ENCODE data around the gene SLC25A25. TPM values are rescaled to one million over a fixed set of nuclear protein-coding genes. Genes with fewer than 3 reads are reported as not detected.
A peak's percentile ranks its signal among the peaks of the same experiment; 100 is the strongest.

The SLC25A25 gene
- polyA plus RNA-seq, 1 donor, result 19.4 TPM

DNA sequence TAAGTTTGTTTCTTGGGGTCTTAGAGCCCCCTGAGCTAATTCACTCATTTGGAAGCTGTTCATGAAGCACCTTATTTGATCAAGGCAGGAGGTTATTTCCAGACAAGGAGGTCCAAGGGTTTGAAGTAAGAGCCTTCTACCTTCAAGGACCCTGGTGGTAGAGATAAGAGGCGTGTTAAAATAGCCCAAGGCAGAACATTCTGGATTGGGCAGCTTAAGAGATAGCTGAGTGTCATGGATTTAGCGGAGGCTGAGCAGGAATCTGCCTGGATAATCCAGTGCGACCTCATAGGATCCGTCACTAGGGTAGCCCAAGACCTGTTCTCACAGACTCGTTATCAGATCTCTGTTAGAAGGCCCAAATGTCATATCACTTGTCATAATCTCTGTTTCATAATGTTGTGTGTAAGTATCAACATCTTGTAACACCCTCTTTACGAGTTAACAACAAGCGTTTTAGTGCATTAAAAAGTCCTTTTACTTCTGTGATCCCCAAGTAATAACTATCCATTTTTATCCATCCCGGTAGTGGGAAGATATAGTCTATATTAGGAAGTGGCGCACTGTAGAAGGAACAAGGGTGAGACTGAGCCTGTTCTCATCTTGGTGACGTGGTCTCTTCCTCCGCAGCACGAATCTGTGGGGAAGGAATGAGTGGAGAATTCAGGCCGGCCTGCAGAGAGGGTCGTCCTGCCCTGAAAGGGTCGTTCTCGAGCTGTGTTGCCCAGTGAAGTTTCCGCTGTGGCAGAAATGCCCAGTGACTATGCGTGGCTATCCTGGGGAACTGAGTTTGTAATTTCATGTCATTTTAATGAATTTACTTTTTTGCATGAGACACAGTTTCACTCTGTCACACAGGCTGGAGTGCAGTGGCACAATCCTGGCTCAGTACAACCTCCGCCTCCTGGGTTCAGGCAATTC, 28.8 kb downstream of the SLC25A25 start:
- no peaks in the 10 kb centered on the region for H3K9me3 ChIP-seq (ENCODE audit: control insufficient read depth, low read depth, low read length)
- H3K4me3 ChIP-seq (ENCODE audit: low read length), result no peak overlapping the region
- H3K27me3 ChIP-seq (ENCODE audit: control insufficient read depth, insufficient read depth, low read length), result no peaks in the 10 kb centered on the region
- peaks cover 37% of the 10 kb centered on the region for H3K4me1 ChIP-seq (ENCODE audit: control insufficient read depth, insufficient read depth, low read length)
- peaks cover 10% of the 10 kb centered on the region for H3K36me3 ChIP-seq (ENCODE audit: control insufficient read depth, insufficient read depth, low read length)
- DNase-seq, result no peak
- no CpG with 5 or more reads among the region's 19 CpGs for WGBS (ENCODE audit: insufficient coverage, low lambda C conversion rate)
- peak overlapping the region; percentile 97 for H3K27ac ChIP-seq (ENCODE audit: low read length)

GRCh38 chr9:128097543-128098296, 29.7 kb downstream of the SLC25A25 start:
- H3K9me3 ChIP-seq (ENCODE audit: control insufficient read depth, low read depth, low read length), result no peaks in the 10 kb centered on the region
- peaks cover 38% of the 10 kb centered on the region for H3K4me1 ChIP-seq (ENCODE audit: control insufficient read depth, insufficient read depth, low read length)
- no peaks in the 10 kb centered on the region for H3K27me3 ChIP-seq (ENCODE audit: control insufficient read depth, insufficient read depth, low read length)
- peak overlapping the region; percentile 97 for H3K27ac ChIP-seq (ENCODE audit: low read length)
- no peak overlapping the region for H3K4me3 ChIP-seq (ENCODE audit: low read length)
- WGBS (ENCODE audit: insufficient coverage, low lambda C conversion rate), result no CpG with 5 or more reads among the region's 13 CpGs
- no peak for DNase-seq
- peaks cover 19% of the 10 kb centered on the region for H3K36me3 ChIP-seq (ENCODE audit: control insufficient read depth, insufficient read depth, low read length)

- no peaks in the 10 kb centered on the region for H3K27me3 ChIP-seq (ENCODE audit: control insufficient read depth, insufficient read depth, low read length)
- no CpG with 5 or more reads among the region's 32 CpGs for WGBS (ENCODE audit: insufficient coverage, low lambda C conversion rate)
- H3K4me3 ChIP-seq (ENCODE audit: low read length), result peak overlapping the region; percentile 61
- peak; percentile 97 to 98 for DNase-seq
- H3K4me1 ChIP-seq (ENCODE audit: control insufficient read depth, insufficient read depth, low read length), result peaks cover 45% of the 10 kb centered on the region
- peaks cover 27% of the 10 kb centered on the region for H3K36me3 ChIP-seq (ENCODE audit: control insufficient read depth, insufficient read depth, low read length)
- peak overlapping the region; percentile 97 for H3K27ac ChIP-seq (ENCODE audit: low read length)
- H3K9me3 ChIP-seq (ENCODE audit: control insufficient read depth, low read depth, low read length), result no peaks in the 10 kb centered on the region
These were observed 30.5 kb downstream of the SLC25A25 start for GRCh38 chr9:128098297-128099230.

- Histone ChIP-seq H3K27me3 (ENCODE audit: control insufficient read depth, insufficient read depth, low read length) (no peaks in the 10 kb centered on the region), H3K27ac (ENCODE audit: low read length) (peak overlapping the region; percentile 97), H3K4me1 (ENCODE audit: control insufficient read depth, insufficient read depth, low read length) (peaks cover 53% of the 10 kb centered on the region), H3K9me3 (ENCODE audit: control insufficient read depth, low read depth, low read length) (no peaks in the 10 kb centered on the region), H3K4me3 (ENCODE audit: low read length) (peak overlapping the region; percentile 61), H3K36me3 (ENCODE audit: control insufficient read depth, insufficient read depth, low read length) (peaks cover 34% of the 10 kb centered on the region)
- peak; percentile 85 to 87 for DNase-seq
- no CpG with 5 or more reads among the region's 16 CpGs for WGBS (ENCODE audit: insufficient coverage, low lambda C conversion rate)
These were observed 31.3 kb downstream of the SLC25A25 start for GRCh38 chr9:128099231-128099931.

DNA sequence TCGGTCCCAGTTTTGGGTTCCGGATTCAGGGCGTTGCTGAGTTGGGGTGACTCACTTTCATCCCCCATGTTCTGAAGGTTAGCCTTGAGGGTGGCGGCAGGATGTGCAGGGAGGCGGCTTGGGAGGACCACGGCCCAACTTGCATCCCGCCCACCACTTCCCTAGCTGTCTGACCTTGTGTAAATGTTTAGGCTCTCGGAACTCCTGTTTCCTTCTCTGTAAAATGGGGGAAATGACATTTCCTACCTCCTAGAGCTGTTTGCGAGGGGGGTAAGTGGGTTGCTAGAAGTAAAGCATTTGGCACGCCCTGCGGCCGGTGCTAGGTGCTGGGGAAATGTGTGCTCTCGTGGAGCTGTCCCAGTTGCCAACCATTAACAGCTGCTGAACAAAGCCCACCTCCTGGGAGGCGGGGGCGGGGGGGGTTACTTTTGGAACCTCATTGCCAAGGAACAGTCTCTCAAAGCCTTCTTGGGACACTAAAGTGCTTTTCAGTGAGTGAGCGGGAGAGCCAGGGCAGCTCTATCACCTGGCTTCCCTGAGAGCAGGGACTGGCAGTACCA, 32.0 kb downstream of the SLC25A25 start:
- Histone ChIP-seq H3K4me1 (ENCODE audit: control insufficient read depth, insufficient read depth, low read length) (peaks cover 58% of the 10 kb centered on the region), H3K4me3 (ENCODE audit: low read length) (peak overlapping the region; percentile 61), H3K36me3 (ENCODE audit: control insufficient read depth, insufficient read depth, low read length) (peaks cover 34% of the 10 kb centered on the region), H3K27ac (ENCODE audit: low read length) (peak overlapping the region; percentile 97), H3K9me3 (ENCODE audit: control insufficient read depth, low read depth, low read length) (no peaks in the 10 kb centered on the region), H3K27me3 (ENCODE audit: control insufficient read depth, insufficient read depth, low read length) (no peaks in the 10 kb centered on the region)
- no CpG with 5 or more reads among the region's 16 CpGs for WGBS (ENCODE audit: insufficient coverage, low lambda C conversion rate)
- DNase-seq, result no peak

- H3K27ac ChIP-seq (ENCODE audit: low read length), result peak overlapping the region; percentile 97
- no peak for DNase-seq
- H3K27me3 ChIP-seq (ENCODE audit: control insufficient read depth, insufficient read depth, low read length), result no peaks in the 10 kb centered on the region
- H3K36me3 ChIP-seq (ENCODE audit: control insufficient read depth, insufficient read depth, low read length), result peaks cover 37% of the 10 kb centered on the region
- H3K4me1 ChIP-seq (ENCODE audit: control insufficient read depth, insufficient read depth, low read length), result peaks cover 62% of the 10 kb centered on the region
- no peaks in the 10 kb centered on the region for H3K9me3 ChIP-seq (ENCODE audit: control insufficient read depth, low read depth, low read length)
- WGBS (ENCODE audit: insufficient coverage, low lambda C conversion rate), result no CpG with 5 or more reads among the region's 10 CpGs
- no peak overlapping the region for H3K4me3 ChIP-seq (ENCODE audit: low read length)
These were observed 32.5 kb downstream of the SLC25A25 start for GRCh38 chr9:128100581-128100980.

DNA sequence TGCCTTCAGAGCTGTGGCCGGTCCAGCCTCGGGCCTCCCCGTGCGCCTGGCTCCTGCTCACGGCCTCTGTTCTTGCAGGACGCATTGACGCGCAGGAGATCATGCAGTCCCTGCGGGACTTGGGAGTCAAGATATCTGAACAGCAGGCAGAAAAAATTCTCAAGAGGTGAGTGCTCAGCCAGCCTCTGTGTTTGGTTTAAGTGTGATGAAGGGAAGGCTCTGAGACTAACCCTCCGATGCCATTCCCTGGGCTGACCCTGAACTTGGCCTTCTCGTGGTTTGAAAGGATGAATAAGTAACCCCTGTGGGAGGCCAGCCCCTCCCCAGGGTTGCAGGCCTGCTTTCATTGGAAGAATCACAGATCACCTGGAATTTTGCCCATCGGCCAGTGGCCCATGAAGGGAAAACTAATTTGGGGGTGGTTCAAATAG, 33.2 kb downstream of the SLC25A25 start:
- no peaks in the 10 kb centered on the region for H3K9me3 ChIP-seq (ENCODE audit: control insufficient read depth, low read depth, low read length)
- peaks cover 66% of the 10 kb centered on the region for H3K4me1 ChIP-seq (ENCODE audit: control insufficient read depth, insufficient read depth, low read length)
- H3K36me3 ChIP-seq (ENCODE audit: control insufficient read depth, insufficient read depth, low read length), result peaks cover 44% of the 10 kb centered on the region
- no peak for DNase-seq
- H3K4me3 ChIP-seq (ENCODE audit: low read length), result no peak overlapping the region
- WGBS (ENCODE audit: insufficient coverage, low lambda C conversion rate), result no CpG with 5 or more reads among the region's 12 CpGs
- no peak overlapping the region for H3K27ac ChIP-seq (ENCODE audit: low read length)
- H3K27me3 ChIP-seq (ENCODE audit: control insufficient read depth, insufficient read depth, low read length), result no peaks in the 10 kb centered on the region

- Histone ChIP-seq H3K4me3 (ENCODE audit: low read length) (no peak overlapping the region), H3K27ac (ENCODE audit: low read length) (no peak overlapping the region), H3K27me3 (ENCODE audit: control insufficient read depth, insufficient read depth, low read length) (no peaks in the 10 kb centered on the region), H3K36me3 (ENCODE audit: control insufficient read depth, insufficient read depth, low read length) (peaks cover 48% of the 10 kb centered on the region), H3K9me3 (ENCODE audit: control insufficient read depth, low read depth, low read length) (no peaks in the 10 kb centered on the region), H3K4me1 (ENCODE audit: control insufficient read depth, insufficient read depth, low read length) (peaks cover 66% of the 10 kb centered on the region)
- no CpG with 5 or more reads among the region's 20 CpGs for WGBS (ENCODE audit: insufficient coverage, low lambda C conversion rate)
- no peak for DNase-seq
These were observed 33.7 kb downstream of the SLC25A25 start for GRCh38 chr9:128101690-128102089.

GRCh38 chr9:128102196-128102595, 34.2 kb downstream of the SLC25A25 start:
- no peak for DNase-seq
- no CpG with 5 or more reads among the region's 13 CpGs for WGBS (ENCODE audit: insufficient coverage, low lambda C conversion rate)
- Histone ChIP-seq H3K27ac (ENCODE audit: low read length) (no peak overlapping the region), H3K9me3 (ENCODE audit: control insufficient read depth, low read depth, low read length) (no peaks in the 10 kb centered on the region), H3K36me3 (ENCODE audit: control insufficient read depth, insufficient read depth, low read length) (peaks cover 53% of the 10 kb centered on the region), H3K4me3 (ENCODE audit: low read length) (no peak overlapping the region), H3K27me3 (ENCODE audit: control insufficient read depth, insufficient read depth, low read length) (no peaks in the 10 kb centered on the region), H3K4me1 (ENCODE audit: control insufficient read depth, insufficient read depth, low read length) (peaks cover 65% of the 10 kb centered on the region)

Measured in large intestine (tissue), 3 donors.